Stomach smooth muscle (tissue), 2 donors: ENCODE measurements around the gene BRK1.
A peak's percentile ranks its signal among the peaks of the same experiment; 100 is the strongest.
"Not testable (repeated sequence)": the region's sequence is repeated elsewhere in the genome, so short reads cannot be mapped to it uniquely, and the experiment has no call there.

Experiments used
- H3K27ac ChIP-seq: one replicate; pipeline ENCODE4 v1.7.0; 2013; ENCODE audit warnings: mild to moderate bottlenecking, low read length, inconsistent platforms
- H3K27me3 ChIP-seq, 2 donors: one replicate each; pipeline ENCODE4 v1.7.0; 2013; ENCODE audit warnings: low read length in 2 of 2; ENCODE audit not compliant: insufficient read depth in 2 of 2, control insufficient read depth in 1 of 2
- H3K36me3 ChIP-seq, 2 donors: one replicate each; pipeline ENCODE4 v1.7.0; 2013; ENCODE audit warnings: low read length in 2 of 2; ENCODE audit not compliant: control insufficient read depth in 2 of 2, insufficient read depth in 2 of 2
- H3K4me1 ChIP-seq: one replicate; pipeline ENCODE4 v1.7.0; 2013; ENCODE audit warnings: low read length; ENCODE audit not compliant: control insufficient read depth, insufficient read depth
- H3K4me3 ChIP-seq, 2 donors: one replicate each; pipeline ENCODE4 v1.7.0; 2013; ENCODE audit warnings: low read length in 2 of 2
- H3K9ac ChIP-seq, 2 donors: one replicate each; pipeline ENCODE4 v1.7.0; 2013; ENCODE audit warnings: low read length in 2 of 2, mild to moderate bottlenecking in 1 of 2
- H3K9me3 ChIP-seq, 2 donors: one replicate each; pipeline ENCODE4 v1.7.0; 2013; ENCODE audit warnings: low read length in 2 of 2; ENCODE audit not compliant: control insufficient read depth in 2 of 2
- donor health status: healthy.
- donor health status: Pancreatic carcinoma.

The BRK1 gene

DNA sequence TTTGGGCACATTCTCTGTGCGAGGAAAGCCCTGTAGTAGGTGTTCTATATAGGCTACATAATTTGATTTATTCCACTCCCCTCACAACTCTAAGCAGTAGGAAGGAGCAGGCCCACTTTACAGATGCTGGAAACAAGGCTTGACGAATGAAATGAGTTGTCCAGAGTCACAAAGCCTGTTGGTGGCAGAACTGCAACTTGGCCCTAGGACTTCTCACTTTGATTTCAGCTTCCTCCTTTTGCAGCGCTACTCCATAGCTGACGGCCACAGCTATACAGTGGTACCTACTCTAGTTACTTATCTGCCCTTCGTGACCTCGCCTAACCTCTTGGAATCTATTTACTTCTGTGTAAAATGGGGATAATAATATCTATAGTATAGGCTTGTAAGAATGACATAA, 46.7 kb downstream of the BRK1 start:
- Histone ChIP-seq H3K4me3 (no peak overlapping the region), H3K9ac (no peak overlapping the region), H3K4me1 (peaks cover 9% of the 10 kb centered on the region), H3K9me3 (no peaks in the 10 kb centered on the region), H3K27ac (no peak overlapping the region), H3K36me3 (no peaks in the 10 kb centered on the region), H3K27me3 (no peaks in the 10 kb centered on the region)

- not testable (repeated sequence) for H3K27me3 ChIP-seq, H3K27ac ChIP-seq, H3K9me3 ChIP-seq, H3K36me3 ChIP-seq, H3K4me1 ChIP-seq
- Histone ChIP-seq H3K9ac (peak overlapping the region in 1 of 2 donors; percentile 51), H3K4me3 (peak overlapping the region; percentile 65 to 89)
These were observed 48.7 kb downstream of the BRK1 start for GRCh38 chr3:10164201-10164545.

DNA sequence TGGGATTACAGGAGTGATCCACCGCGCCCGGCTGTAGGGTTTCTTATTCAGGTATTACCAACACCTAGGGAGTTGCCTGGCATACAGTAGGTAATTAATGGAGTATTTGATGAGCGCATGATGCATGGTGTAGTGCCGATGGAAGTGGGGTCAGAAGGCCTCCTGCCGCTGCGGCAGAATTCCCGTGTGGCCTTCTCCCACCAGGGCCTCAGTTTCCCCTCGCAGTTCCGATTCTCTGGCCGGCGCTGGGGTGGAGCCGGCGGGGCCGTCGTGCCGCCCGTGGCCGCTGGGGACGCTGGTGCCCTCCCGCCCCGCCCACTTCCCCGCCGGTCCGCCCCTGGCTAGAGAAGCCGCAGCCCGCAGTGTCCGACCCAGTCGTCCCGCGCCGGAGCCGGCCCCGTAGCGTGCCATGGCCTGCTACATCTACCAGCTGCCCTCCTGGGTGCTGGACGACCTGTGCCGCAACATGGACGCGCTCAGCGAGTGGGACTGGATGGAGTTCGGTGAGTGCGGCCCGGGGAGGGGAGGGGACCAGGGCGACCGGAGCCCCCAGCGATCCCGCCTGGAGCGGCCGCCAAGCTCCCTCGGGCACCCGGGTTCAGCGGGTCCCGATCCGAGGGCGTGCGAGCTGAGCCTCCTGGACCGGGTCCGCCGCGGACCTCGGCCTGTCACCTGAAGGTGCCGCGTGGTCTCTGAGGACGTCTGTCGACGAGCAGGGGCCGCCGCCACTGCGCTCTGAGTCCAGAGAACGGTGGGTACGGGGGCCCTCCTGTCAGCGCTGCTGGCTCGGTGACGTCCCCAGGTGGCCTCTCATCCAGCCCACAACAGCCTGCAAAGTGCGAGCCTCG, 49.3 kb downstream of the BRK1 start, which contains the start of gene IRAK2:
TSS of gene IRAK2 (plus strand) at position 374 of the 848 bp plus-strand sequence. CDS start at position 410, 36 bp downstream.
- Histone ChIP-seq H3K4me3 (peak within 1 kb of the TSS; percentile 65 to 89), H3K27ac (no peak within 1 kb of the TSS), H3K27me3 (no peaks in the 10 kb centered on the region), H3K36me3 (no peaks in the 10 kb centered on the region), H3K4me1 (peaks cover 9% of the 10 kb centered on the region), H3K9ac (peak within 1 kb of the TSS; percentile 74 to 84), H3K9me3 (no peaks in the 10 kb centered on the region)

GRCh38 chr3:10166213-10166604, 50.7 kb downstream of the BRK1 start:
- peaks cover 9% of the 10 kb centered on the region for H3K4me1 ChIP-seq
- H3K27ac ChIP-seq, result no peak overlapping the region
- H3K36me3 ChIP-seq, result no peaks in the 10 kb centered on the region
- H3K4me3 ChIP-seq, result no peak overlapping the region
- H3K9ac ChIP-seq, result no peak overlapping the region
- no peaks in the 10 kb centered on the region for H3K27me3 ChIP-seq
- no peaks in the 10 kb centered on the region for H3K9me3 ChIP-seq

GRCh38 chr3:10169000-10169496, 53.6 kb downstream of the BRK1 start:
- Histone ChIP-seq H3K9me3 (no peaks in the 10 kb centered on the region), H3K27me3 (no peaks in the 10 kb centered on the region), H3K4me1 (peaks cover 17% of the 10 kb centered on the region), H3K27ac (no peak overlapping the region), H3K4me3 (no peak overlapping the region), H3K9ac (no peak overlapping the region), H3K36me3 (no peaks in the 10 kb centered on the region)

DNA sequence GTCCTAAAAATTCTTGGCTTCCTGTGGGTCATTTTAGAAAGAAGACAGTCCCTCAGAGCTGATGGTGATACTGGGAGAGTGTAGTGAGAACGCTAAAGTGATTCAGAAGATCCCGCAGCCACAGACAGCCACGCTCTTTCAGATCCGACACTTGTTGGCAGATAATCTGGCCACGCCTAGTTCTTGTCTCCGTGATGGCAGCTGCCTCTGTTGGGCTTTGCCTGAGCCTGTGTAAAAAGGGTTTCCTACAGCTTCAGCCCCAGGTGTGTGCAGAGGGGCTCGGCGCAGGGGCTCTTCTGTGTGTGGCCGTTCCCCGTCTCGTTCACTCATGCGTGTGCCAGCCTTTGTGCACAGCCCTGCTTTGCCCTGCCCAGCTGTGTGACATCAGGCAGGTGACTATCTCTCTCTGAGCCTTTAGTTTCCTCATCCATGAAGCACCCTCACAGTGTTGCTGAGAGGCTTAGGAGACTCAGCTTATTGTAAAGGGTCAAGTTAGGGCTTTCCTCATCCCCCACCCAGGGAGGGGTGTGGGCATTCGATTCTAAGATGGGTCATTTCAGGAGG, 55.5 kb downstream of the BRK1 start:
- no peak overlapping the region for H3K9ac ChIP-seq
- H3K27ac ChIP-seq, result no peak overlapping the region
- H3K36me3 ChIP-seq, result no peaks in the 10 kb centered on the region

DNA sequence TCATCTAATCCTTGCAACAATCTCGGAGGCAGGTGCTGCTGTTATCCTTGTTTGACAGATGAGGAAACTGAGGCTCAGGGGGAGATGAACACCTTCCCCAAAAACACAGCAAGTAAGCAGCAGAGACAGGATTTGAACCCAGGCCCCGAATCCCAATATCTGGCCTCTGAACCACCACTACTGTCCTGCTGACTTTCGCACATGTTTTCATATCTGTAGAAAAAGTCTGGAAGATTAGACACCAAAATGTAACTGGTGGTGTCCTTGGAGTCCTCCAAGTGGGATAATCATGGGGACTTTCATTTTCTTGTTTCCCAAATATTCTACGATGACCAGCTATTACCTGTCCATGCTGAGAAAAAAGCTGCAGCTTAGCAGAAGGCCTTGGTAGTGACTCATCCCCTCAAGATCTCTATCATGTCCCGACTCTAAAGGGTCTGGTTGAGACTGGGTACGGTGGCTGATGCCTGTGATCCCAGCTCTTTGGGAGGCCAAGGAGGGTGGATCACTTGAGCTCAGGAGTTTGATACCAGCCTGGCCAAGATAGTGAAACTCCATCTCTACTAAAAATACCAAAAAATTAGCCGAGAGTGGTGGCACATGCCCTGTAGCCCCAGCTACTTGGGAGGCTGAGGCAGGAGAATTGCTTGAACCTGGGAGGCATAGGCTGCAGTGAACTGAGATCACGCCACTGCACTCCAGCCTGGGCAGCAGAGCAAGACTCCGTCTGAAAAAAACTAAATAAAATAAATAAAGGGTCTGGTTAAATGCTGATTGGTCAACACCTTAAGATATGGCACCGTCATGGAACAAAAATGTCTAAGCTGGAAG, 57.8 kb downstream of the BRK1 start:
- no peaks in the 10 kb centered on the region for H3K36me3 ChIP-seq
- no peak overlapping the region for H3K27ac ChIP-seq
- H3K4me3 ChIP-seq, result no peak overlapping the region
- H3K9me3 ChIP-seq, result no peaks in the 10 kb centered on the region
- peaks cover 8% of the 10 kb centered on the region for H3K4me1 ChIP-seq
- H3K9ac ChIP-seq, result no peak overlapping the region
- no peaks in the 10 kb centered on the region for H3K27me3 ChIP-seq

More for the DNA sequence above, 55.5 kb downstream of the BRK1 start:
- Histone ChIP-seq H3K27me3 (no peaks in the 10 kb centered on the region), H3K4me1 (peaks cover 11% of the 10 kb centered on the region), H3K4me3 (no peak overlapping the region), H3K9me3 (no peaks in the 10 kb centered on the region)

GRCh38 chr3:10173926-10174435, 58.5 kb downstream of the BRK1 start:
- Histone ChIP-seq H3K27me3 (no peaks in the 10 kb centered on the region), H3K9me3 (no peaks in the 10 kb centered on the region), H3K4me1 (peaks cover 8% of the 10 kb centered on the region), H3K36me3 (no peaks in the 10 kb centered on the region), H3K4me3 (no peak overlapping the region), H3K9ac (no peak overlapping the region), H3K27ac (no peak overlapping the region)

DNA sequence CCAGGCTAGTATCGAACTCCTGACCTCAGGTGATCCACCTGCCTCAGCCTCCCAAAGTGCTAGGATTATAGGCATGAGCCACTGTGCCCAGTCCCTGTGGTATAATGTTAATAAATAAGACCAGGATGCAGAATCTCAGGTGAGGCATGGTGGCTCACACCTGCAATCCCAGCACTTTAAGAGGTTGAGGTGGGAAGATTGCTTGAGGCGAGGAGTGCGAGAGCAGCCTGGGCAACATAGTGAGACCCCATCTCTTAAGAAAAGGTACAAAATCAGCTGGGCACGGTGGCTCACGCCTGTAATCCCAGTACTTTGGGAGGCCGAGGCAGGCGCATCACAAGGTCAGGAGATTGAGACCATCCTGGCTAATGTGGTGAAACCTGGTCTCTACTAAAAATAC, 59.9 kb downstream of the BRK1 start:
- not testable (repeated sequence) for H3K4me1 ChIP-seq, H3K27ac ChIP-seq, H3K9ac ChIP-seq, H3K9me3 ChIP-seq, H3K36me3 ChIP-seq, H3K4me3 ChIP-seq, H3K27me3 ChIP-seq

- H3K27me3 ChIP-seq, H3K4me3 ChIP-seq, H3K4me1 ChIP-seq, H3K27ac ChIP-seq, H3K36me3 ChIP-seq, H3K9ac ChIP-seq, H3K9me3 ChIP-seq: not testable (repeated sequence)
These were observed 60.7 kb downstream of the BRK1 start for GRCh38 chr3:10176150-10176549.
